Endometrial microvascular endothelial cells (primary cell): ENCODE results near the gene SDS. TPM values are rescaled to one million over a fixed set of nuclear protein-coding genes. Genes with fewer than 3 reads are reported as not detected.

Experiments
- in situ Hi-C: cut with HindIII; loops from 2 replicates; pipeline ENCODE4 v1.10.0; 2017; ENCODE audit warnings: low sequenced_read_pairs, low pct_unique_long_range_greater_than_20kb; ENCODE audit errors: inconsistent ontology term
- total RNA-seq: library from RNA; depleted of rRNA; stranded (reverse); fragments of >200 nt; gene quantifications from one replicate; pipeline ENCODE4 v1.2.3, GENCODE V29; 2015; ENCODE audit errors: inconsistent ontology term

The SDS gene
- total RNA-seq, 1 donor from 2014 or later, result not detected

GRCh38 chr12:113428482-113428881 is 24.8 kb upstream of the SDS start:
- in situ Hi-C loops, result no loop called here

DNA sequence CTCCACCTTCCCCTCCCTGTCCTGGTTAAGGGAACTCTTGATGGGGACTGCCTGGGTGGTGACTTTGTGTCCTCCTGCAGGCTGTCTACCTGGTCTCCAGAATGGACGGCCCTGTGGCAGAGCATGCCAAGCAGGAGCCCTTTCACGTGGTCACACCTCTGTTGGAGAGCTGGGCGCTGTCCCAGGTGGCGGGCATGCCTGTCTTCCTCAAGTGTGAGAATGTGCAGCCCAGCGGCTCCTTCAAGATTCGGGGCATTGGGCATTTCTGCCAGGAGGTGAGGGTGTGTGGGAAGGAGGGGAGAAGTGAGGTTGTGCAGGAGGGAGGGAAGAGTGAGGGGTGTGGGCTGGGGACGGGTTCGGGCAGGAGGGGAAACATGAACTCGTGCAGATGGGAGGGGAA is 24.2 kb upstream of the SDS start:
- in situ Hi-C loops, result no loop called here

DNA sequence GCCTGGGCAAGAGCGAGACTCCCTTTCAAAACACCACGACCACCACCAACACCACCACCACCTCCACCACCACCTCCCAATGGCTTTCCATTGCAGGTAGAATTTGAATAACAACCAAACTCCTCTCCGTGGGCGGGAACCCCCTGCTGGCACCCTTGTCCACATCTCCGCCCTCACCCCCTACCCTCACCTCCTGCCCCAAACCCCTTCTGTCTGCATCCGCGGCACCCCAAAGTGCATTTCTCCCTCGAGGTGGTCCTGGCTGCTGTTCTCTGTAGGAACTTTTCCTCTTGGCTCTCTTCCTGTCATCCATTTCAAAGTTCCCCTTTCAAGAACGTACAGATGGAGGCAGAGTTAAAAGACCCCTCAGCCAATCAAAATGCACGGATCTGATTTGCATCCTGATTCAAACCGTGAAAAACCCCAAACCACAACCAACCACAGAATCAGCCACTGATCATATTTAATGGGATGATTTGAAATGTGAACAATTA is 22.3 kb upstream of the SDS start:
- in situ Hi-C loops, result no loop called here

DNA sequence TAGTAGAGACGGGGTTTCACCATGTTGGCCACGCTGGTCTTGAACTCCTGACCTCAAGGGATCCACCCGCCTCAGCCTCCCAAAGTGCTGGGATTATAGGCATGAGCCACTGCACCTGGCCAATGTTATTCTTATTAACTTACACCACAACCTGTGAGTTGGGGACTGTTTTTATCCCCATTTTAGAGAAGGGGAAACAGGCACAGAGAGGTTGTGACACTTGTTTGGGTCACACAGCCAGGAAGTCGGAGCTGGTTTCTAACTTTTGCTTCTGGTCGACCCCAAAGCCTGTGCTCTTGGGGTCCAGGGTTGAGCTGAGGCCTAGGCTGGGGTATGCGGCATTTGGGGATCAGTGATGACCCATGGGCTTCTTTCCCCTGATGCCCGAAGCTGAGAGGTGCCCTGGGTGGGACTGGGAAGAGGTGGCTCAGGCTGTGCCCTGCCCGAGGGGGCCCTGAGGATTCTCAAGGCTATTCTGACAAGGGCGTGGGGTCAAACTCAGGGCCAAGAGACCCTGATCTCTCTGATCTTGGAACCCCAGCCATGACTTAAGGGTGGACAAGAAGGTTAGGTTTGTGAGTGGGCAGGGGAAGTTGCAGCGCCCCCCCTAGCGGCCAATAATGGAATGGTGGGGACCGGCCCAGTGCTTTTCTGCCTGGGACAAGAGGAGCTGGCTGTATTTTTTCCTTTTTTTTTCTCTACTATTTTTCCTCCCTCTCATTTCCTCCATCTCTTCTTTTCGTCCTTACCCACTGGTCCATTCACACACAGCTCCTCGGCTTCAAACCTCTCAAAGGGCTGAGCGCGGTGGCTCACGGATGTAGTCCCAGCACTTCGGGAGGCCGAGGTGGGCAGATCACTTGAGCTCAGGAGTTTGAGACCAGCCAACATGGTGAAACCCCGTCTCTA is 21.5 kb upstream of the SDS start:
- in situ Hi-C loops, result no loop called here

DNA sequence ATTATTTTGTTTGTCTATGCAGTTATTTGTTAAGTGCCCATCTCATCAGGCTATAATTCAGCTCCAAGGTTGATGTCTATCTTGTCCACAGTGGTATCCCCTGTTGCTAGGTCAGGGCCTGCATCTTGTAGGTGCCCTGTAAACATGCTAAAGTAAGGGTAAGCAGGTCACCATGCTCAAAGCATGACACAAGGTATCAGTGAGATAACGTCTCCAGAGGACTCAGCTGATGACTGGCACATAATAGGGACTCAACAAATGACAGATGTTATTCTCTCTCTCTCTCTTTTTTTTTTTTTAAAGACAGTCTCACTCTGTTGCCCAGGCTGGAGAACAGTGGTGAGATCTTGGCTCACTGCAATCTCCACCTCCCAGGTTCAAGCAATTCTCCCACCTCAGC is 20.8 kb upstream of the SDS start:
- in situ Hi-C loops, result no loop called here

- in situ Hi-C loops, result no loop called here
Observed at GRCh38 chr12:113422886-113423669, 19.4 kb upstream of the SDS start.

DNA sequence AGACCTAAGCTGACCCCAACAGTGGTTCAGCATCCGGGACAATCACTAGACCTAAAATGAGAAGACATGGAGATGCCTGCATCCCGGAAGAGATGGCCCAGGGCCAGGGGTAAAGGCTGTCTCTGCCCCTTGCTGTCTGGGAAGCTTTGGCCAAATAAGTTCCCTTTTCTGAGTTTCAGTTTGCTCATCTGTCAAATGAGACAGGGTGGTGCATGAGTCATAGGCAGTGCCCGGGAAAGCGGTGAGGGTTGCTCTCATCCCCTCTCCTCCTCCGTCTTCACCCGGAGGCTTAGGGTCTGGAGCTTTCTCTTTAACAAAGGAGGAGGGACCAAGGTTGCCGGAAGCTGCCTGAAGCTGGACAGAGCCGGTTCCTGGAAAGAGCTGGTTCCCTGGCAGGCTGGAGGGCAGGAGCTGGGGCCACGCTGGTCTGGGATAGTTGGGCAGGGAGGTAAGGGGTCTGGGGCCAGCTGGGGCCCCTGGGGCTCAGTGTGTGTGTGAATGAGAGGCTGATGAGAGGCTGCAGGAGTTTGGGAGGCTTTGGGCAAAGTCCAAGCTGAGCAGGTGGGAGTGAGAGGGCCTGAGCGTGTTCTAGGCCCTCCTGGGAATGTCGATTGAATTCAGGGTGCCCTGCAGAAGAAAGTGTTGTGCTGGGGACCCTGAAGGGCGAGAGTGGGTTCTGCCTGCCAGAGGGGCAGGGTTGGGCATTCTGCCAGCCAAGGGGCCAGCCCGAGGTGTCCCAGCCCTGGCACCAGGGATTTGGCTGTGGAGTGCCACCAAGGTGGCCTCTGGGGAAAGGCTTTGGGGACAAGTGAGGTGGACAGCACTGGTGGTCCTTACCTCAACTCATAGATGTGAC is 18.6 kb upstream of the SDS start, which contains the start of gene SDSL:
SDSL (plus strand) TSS at position 351 of the 856 bp plus-strand sequence. CDS start 5,603 bp downstream, outside the sequence.
- in situ Hi-C loops, result no loop called here

DNA sequence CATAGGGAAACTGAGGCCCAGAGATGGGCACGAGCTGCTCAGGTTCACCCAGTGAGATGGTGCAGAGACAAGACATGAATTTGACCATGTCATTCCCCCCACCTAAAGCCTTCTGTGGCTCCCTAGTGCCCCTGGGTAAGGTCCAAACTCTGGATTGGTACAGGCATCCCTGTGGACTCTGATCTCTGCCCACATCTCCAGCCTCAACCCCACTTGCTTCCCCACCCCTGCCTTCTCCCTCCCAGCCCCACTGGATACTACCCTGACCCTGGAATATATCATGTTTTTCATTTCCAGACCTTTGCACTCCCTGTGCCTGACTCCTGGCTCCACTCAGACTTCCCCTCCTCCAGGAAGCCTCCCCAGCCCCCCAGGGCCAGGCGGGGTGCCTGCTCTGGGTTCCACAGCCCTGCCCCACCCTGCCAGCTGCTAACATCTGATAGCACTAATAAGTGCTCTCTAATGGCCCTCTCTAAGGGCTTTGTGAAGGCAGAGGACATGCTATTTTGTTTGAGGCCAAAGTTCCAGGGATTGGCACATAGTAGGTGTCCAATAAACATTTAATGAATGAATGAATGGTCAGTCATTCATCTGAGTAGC is 17.4 kb upstream of the SDS start:
- in situ Hi-C loops, result no loop called here

- in situ Hi-C loops, result no loop called here
Observed at GRCh38 chr12:113418213-113418879, 14.7 kb upstream of the SDS start.

DNA sequence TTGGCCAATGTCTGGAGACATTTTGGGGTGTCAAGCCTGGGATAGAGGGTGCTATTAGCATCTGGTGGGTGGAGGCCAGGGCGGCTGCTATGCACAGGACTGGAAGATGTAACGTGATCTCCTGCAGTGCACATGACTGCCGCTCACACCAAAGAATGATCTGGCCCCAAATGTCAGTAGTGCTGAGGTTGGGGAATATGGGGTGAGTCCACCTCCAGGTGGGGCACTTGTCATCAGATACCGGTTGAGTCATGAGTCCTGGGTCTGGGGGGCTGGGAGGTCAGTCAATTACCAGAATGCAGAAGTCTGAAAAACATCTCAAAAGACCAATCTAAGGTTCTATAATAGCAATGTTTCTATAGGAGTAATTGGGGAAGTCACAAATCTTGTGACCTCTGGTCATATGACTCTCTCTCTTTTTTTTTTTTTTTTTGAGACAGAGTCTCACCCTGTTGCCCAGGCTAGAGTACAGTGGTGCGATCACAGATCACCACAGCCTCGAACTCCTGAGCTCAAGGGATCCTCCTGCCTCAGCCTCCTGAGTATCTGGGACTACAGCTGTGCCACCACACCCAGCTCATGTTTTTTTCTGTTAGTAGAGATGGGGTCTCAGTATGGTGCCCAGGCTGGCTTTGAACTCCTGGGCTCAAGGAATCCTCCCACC is 12.5 kb upstream of the SDS start:
- in situ Hi-C loops, result no loop called here

DNA sequence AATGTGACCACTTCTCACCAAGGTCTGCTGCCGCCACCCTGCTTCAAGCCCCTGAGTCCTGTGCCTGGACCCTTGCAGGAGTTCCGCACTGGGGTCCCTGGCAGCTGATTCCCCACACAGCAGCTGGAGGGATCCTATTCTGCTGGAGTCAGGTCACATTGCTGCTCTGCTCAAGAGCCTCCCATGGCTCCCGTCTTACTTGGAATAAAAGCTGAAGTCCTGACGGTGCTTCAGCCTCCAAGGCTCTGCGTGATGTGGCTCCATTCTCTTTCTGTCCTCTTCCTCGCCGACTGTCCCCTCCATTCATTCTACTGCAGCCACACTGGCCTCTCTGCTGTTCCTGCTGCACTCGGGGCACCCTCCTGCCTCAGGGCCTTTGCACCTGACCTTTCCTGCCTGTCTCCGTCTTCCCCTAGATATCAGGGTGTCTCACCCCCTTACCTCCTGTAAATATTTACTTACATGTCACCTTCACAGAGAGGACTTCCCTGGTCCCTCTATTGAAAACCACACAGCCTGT is 10.9 kb upstream of the SDS start:
- in situ Hi-C loops, result no loop called here

- in situ Hi-C loops, result no loop called here
Observed at GRCh38 chr12:113413488-113413939, 9.8 kb upstream of the SDS start.

DNA sequence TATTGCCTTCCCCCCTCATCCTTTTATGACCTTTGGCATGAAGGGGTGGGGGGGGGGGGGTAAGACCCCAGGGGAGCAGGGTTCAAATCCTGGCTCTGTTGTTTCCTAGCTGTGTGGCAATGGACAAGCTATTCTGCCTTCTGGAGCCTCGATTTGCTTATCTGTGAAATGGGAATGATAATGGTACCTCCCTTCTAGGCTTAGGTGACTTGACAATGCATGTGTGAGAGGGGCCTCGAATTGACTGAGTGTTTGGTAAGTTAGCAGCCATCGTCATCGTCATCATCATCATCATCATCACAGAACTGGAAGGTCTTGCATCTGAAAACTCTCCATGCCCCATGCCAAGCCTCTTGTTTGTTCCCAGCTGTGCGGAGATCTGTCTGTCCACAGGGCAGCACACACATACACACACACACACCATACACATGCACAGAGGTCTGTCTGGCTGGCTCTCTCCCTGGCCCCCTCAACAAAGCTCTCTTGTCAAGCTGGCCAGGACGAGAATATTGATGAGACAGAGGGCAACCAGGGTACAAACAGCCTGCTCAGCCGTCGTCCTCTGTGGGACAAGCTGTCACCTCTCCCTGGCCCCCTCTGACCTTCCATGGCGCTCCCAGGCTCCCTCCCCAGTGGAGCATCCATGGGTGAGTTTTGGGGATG is 5.9 kb upstream of the SDS start:
- in situ Hi-C loops, result no loop called here

DNA sequence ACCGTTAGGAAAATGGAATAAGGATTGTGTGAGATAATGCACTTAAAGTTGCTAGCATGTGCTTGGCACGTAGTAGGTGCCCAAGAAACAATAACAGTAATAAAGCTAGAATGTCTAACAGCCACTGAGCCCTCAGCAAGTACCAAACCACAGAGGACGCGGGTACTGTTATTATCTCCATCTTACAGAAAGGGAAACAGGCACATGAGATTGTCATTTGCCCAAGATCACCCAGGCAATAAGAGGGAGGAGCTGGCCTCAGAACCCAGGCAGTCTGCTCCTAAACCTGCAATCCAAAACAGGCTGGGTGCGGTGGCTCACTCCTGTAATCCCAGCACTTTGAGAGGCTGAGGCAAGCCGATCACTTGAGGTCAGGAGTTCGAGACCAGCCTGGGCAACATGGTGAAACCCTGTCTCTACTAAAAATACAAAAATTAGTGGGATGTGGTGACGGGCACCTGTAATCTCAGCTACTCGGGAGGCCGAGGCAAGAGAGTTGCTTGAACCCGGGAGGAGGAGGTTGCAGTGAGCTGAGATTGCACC is 5.1 kb upstream of the SDS start:
- in situ Hi-C loops, result no loop called here

DNA sequence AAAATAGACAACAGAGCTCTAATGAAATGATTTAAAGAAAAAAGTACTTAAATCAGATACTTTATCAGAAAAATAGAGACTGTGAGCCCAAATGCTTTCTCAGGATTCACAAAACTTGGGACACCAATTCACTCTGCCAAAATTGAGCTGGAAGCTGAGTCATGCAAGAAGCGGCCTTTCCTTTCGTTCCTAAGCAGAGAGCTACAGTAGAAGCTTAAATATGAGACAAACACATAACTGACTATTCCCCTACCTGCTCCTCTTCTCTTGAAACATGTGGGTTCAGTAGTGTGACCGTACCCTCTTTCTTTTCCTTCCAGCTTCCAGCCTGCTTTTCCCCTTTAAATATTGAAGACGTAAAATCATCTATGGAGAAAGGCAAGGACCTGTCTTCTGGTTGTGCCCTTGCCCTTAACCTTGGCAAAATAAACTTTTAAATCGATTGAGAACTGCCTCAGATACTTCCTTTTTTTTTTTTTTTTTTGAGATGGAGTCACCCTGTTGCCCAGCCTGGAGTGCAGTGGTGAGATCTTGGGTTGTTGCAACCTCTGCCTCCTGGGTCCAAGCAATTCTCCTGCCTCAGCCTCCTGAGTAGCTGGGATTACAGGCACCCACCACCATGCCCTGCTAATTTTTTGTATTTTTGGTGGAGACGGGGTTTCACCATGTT is 4.4 kb upstream of the SDS start:
- in situ Hi-C loops, result no loop called here

DNA sequence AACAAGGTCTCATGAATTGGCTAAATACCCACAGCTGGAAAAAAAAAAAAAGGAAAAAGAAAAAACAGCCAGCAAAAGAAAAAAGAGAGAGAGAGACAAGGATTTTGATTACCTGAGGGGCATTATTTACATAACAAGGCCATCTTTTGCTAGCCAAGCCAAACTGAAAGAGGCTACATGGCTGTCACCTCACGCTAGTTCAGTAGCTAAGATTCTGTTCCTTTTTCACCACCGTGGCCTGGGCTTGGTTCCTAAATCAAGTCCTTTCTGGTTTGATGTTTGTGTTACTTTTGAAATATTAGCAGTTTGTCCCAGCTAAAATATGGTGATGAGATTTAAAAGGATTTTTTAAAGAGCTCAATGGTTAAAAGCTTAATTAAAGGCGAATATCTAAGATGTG is 2.0 kb upstream of the SDS start:
- in situ Hi-C loops, result no loop called here
